T-cell (primary cell): ENCODE measurements around the gene ADAMTS1. TPM values are rescaled to one million over a fixed set of nuclear protein-coding genes. Genes with fewer than 3 reads are reported as not detected.

ENCODE experiments used
- ATAC-seq, 4 experiments: fragments of 200-7000 bp in 3 of 4; fragments of 150-1000 bp in 1 of 4; cut with Tn5 transposase; replicated peaks in 1 of 4; 1 replicate in 3 of 4; 2 replicates in 1 of 4; pipeline ENCODE4 v1.10.0; 2021; ENCODE audit warnings: moderate library complexity in 3 of 4, mild to moderate bottlenecking in 2 of 4, moderate number of reproducible peaks in 1 of 4
- CTCF ChIA-PET, 2 donors: fragments of 300-600 bp; sonication (Branson Sonifier 250); formaldehyde crosslinking; loops; one replicate each; lab custom pipeline; 2022; ENCODE audit warnings: antibody characterized with exemption in 2 of 2; lab: Charles Lee
- POLR2A ChIA-PET, 2 donors: fragments of 300-600 bp; sonication (Branson Sonifier 250); formaldehyde crosslinking; loops; one replicate each; lab custom pipeline; 2022; ENCODE audit warnings: antibody characterized with exemption in 2 of 2; lab: Charles Lee
- DNase-seq, 35 experiments: peaks; one replicate each; pipeline versions ENCODE4 v3.0.0 to v3.0.0-alpha.2; 2013 to 2023
- H3K27ac ChIP-seq: one replicate; pipeline ENCODE4 v1.5.1; 2013; ENCODE audit warnings: low read length
- H3K27me3 ChIP-seq, 2 experiments: replicated peaks in 1 of 2; 1 replicate in 1 of 2; 2 replicates in 1 of 2; pipeline versions ENCODE4 v1.6.1 to v1.7.0; 2013; ENCODE audit warnings: low read length in 1 of 2, mixed read lengths in 1 of 2; ENCODE audit not compliant: control insufficient read depth in 2 of 2, insufficient read depth in 2 of 2; ENCODE audit errors: extremely low read depth in 1 of 2
- H3K36me3 ChIP-seq, 2 donors: 1 replicate in 1 of 2; 2 replicates in 1 of 2; pipeline versions ENCODE4 v1.6.1 to v1.7.0; 2013; ENCODE audit warnings: low read length in 1 of 2; ENCODE audit not compliant: control insufficient read depth in 2 of 2, insufficient read depth in 1 of 2; ENCODE audit errors: extremely low read depth in 1 of 2
- H3K4me1 ChIP-seq, 2 experiments: 1 replicate in 1 of 2; 2 replicates in 1 of 2; pipeline versions ENCODE4 v1.6.1 to v1.7.0; 2013; ENCODE audit warnings: low read length in 2 of 2, mixed read lengths in 1 of 2; ENCODE audit not compliant: insufficient read depth in 2 of 2, control insufficient read depth in 1 of 2; ENCODE audit errors: extremely low read depth in 1 of 2
- H3K4me3 ChIP-seq, 2 donors: 1 replicate in 1 of 2; 2 replicates in 1 of 2; pipeline versions ENCODE4 v1.5.1 to v1.7.0; 2013; ENCODE audit warnings: mild to moderate bottlenecking in 2 of 2, low read length in 1 of 2, moderate library complexity in 1 of 2; ENCODE audit not compliant: control insufficient read depth in 1 of 2; ENCODE audit errors: extremely low read depth in 1 of 2
- H3K9me3 ChIP-seq: 2 replicates; pipeline ENCODE4 v1.7.0; 2013
- H3K27ac Mint-ChIP-seq, 2 donors: one replicate each; pipeline ENCODE4 v1.8.0; 2020 to 2021; ENCODE audit warnings: mild to moderate bottlenecking in 2 of 2, mixed read lengths in 2 of 2
- H3K27me3 Mint-ChIP-seq, 2 donors: one replicate each; pipeline ENCODE4 v1.8.0; 2021 to 2022; ENCODE audit warnings: mixed read lengths in 2 of 2
- H3K36me3 Mint-ChIP-seq: one replicate; pipeline ENCODE4 v1.8.0; 2021; ENCODE audit warnings: mixed read lengths
- H3K4me1 Mint-ChIP-seq, 3 donors: one replicate each; pipeline ENCODE4 v1.8.0; 2020 to 2022; ENCODE audit warnings: mixed read lengths in 3 of 3, mild to moderate bottlenecking in 1 of 3
- H3K4me3 Mint-ChIP-seq, 3 donors: one replicate each; pipeline ENCODE4 v1.8.0; 2020 to 2022; ENCODE audit warnings: mild to moderate bottlenecking in 3 of 3, mixed read lengths in 3 of 3, moderate library complexity in 3 of 3
- H3K9me3 Mint-ChIP-seq, 3 donors: one replicate each; pipeline ENCODE4 v1.8.0; 2020 to 2022; ENCODE audit warnings: mixed read lengths in 3 of 3
- WGBS: methylation state at CpG from one replicate; pipeline ENCODE4 v1.1.5; 2013; ENCODE audit warnings: missing lambda C conversion rate; ENCODE audit not compliant: insufficient coverage; 5-methylcytosine and 5-hydroxymethylcytosine counted together
- total RNA-seq, 35 experiments: library from RNA in 6 of 35; stranded (reverse) in 6 of 35; fragments of 120-200 nt in 1 of 35; gene quantifications; one replicate each; pipeline versions ENCODE4 v1.2.1 to v1.2.4 and lab custom pipeline; 2013 to 2026

ADAMTS1 gene
- total RNA-seq, 5 donors from 2014 or later (not counting 1 experiment from before 2014, with no cell fraction given): 0.40 to 1.7 (median 0.72) TPM

DNA sequence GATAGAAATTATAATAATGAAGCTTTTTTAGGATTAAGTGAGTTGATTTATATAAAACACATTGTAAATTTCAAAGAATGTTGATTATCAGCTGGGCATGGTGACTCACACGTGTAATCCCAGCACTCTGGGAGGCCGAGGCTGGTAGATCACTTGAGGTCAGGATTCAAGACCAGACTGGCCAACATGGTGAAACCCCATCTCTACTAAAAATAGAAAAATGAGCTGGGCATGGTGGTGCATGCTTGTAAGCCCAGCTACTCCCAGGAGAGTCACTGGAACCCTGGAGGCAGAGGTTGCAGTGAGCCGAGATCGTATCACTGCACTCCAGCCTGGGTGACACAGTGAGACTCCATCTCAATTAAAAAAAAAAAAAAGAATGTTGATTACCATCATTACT lies 18.4 kb downstream of the ADAMTS1 start:
- no CpG with 5 or more reads among the region's 4 CpGs for WGBS
- ChIA-PET CTCF (no interaction called here), POLR2A (no interaction called here)
- Histone ChIP-seq H3K9me3 (no peaks in the 10 kb centered on the region), H3K4me1 (no peaks in the 10 kb centered on the region), H3K27me3 (no peaks in the 10 kb centered on the region), H3K4me3 (no peak overlapping the region), H3K36me3 (no peaks in the 10 kb centered on the region), H3K27ac (no peak overlapping the region)
- Mint-ChIP-seq H3K27me3 (peaks cover 9 to 12% of the 10 kb centered on the region in 2 donors), H3K36me3 (no peaks in the 10 kb centered on the region), H3K4me3 (no peak overlapping the region), H3K4me1 (no peaks in the 10 kb centered on the region), H3K9me3 (no peaks in the 10 kb centered on the region), H3K27ac (no peak overlapping the region)
- no peak for DNase-seq
- no peak for ATAC-seq

- ATAC-seq (no peak), DNase-seq (no peak)
- Histone ChIP-seq H3K27ac (no peak overlapping the region), H3K27me3 (no peaks in the 10 kb centered on the region), H3K4me3 (no peak overlapping the region), H3K36me3 (no peaks in the 10 kb centered on the region), H3K4me1 (no peaks in the 10 kb centered on the region), H3K9me3 (no peaks in the 10 kb centered on the region)
- ChIA-PET POLR2A (no interaction called here), CTCF (no interaction called here)
- WGBS: 64% methylated on average over 4 of the region's 4 CpGs
- H3K4me3 Mint-ChIP-seq: no peak overlapping the region
- H3K9me3 Mint-ChIP-seq: peaks cover 0 to 3% (median 0%) of the 10 kb centered on the region in 3 donors
- H3K27me3 Mint-ChIP-seq: peaks cover 7% of the 10 kb centered on the region in 2 donors
- no peak overlapping the region for H3K27ac Mint-ChIP-seq
- H3K36me3 Mint-ChIP-seq: no peaks in the 10 kb centered on the region
- no peaks in the 10 kb centered on the region for H3K4me1 Mint-ChIP-seq
Observed at GRCh38 chr21:26820509-26820908, 24.7 kb downstream of the ADAMTS1 start.

GRCh38 chr21:26819740-26820324 lies 25.4 kb downstream of the ADAMTS1 start:
- Histone ChIP-seq H3K4me3 (no peak overlapping the region), H3K27ac (no peak overlapping the region)

DNA sequence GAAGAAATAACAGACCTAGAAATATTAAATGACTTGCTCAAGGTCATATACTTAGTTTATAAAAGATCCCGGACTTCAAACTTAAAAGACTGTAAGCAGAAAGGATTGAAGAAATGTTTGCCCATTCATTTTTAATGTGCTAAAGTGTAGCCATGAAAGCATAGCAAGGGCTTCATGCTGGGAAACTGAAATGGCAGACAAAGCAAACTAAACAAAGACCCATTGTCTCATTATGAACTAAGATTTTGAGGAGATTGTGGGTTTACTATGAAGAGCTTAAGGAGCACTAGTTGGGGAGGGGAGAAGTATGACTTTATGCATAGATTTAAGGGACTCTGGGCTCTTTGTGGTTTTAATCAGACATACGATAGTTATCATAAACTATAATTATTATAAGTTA lies 26.3 kb downstream of the ADAMTS1 start:
- POLR2A ChIA-PET: interaction anchor here in 1 of 2 donors (0.6 kb wide), 1 partner anchor 133 kb away, joined by 4 read pairs; no protein-coding TSS in a partner anchor
- Mint-ChIP-seq H3K4me3 (no peak overlapping the region), H3K27me3 (peaks cover 4 to 6% of the 10 kb centered on the region in 2 donors), H3K4me1 (no peaks in the 10 kb centered on the region), H3K9me3 (peaks cover 0 to 3% (median 0%) of the 10 kb centered on the region in 3 donors), H3K36me3 (no peaks in the 10 kb centered on the region), H3K27ac (no peak overlapping the region)
- DNase-seq: no peak
- CTCF ChIA-PET: no interaction called here
- no peak overlapping the region for H3K27ac ChIP-seq
- no peak for ATAC-seq
- H3K4me1 ChIP-seq: no peaks in the 10 kb centered on the region
- no peaks in the 10 kb centered on the region for H3K36me3 ChIP-seq
- no peaks in the 10 kb centered on the region for H3K27me3 ChIP-seq
- H3K9me3 ChIP-seq: no peaks in the 10 kb centered on the region
- H3K4me3 ChIP-seq: no peak overlapping the region
- no CpG with 5 or more reads among the region's 2 CpGs for WGBS

More at GRCh38 chr21:26819740-26820324, 25.4 kb downstream of the ADAMTS1 start:
- no peaks in the 10 kb centered on the region for H3K36me3 ChIP-seq
- H3K27me3 ChIP-seq: no peaks in the 10 kb centered on the region
- Mint-ChIP-seq H3K27ac (no peak overlapping the region), H3K4me3 (no peak overlapping the region), H3K27me3 (peaks cover 4 to 7% of the 10 kb centered on the region in 2 donors), H3K36me3 (no peaks in the 10 kb centered on the region), H3K9me3 (peaks cover 0 to 3% (median 0%) of the 10 kb centered on the region in 3 donors), H3K4me1 (no peaks in the 10 kb centered on the region)
- no peaks in the 10 kb centered on the region for H3K9me3 ChIP-seq
- ATAC-seq (no peak), DNase-seq (no peak)
- ChIA-PET CTCF (interaction anchor here in 1 of 2 donors (0.7 kb wide), 1 partner anchor 907 kb away, joined by 4 read pairs; no protein-coding TSS in a partner anchor), POLR2A (no interaction called here)
- H3K4me1 ChIP-seq: no peaks in the 10 kb centered on the region
- 80% methylated on average over 1 of the region's 3 CpGs for WGBS

- H3K27me3 ChIP-seq: no peaks in the 10 kb centered on the region
- Mint-ChIP-seq H3K27me3 (peaks cover 0 to 11% of the 10 kb centered on the region in 2 donors), H3K4me1 (no peaks in the 10 kb centered on the region), H3K9me3 (no peaks in the 10 kb centered on the region), H3K36me3 (no peaks in the 10 kb centered on the region), H3K27ac (no peak overlapping the region), H3K4me3 (no peak overlapping the region)
- H3K27ac ChIP-seq: no peak overlapping the region
- H3K4me3 ChIP-seq: no peak overlapping the region
- ATAC-seq (no peak), DNase-seq (no peak)
- H3K4me1 ChIP-seq: no peaks in the 10 kb centered on the region
- H3K36me3 ChIP-seq: no peaks in the 10 kb centered on the region
- no peaks in the 10 kb centered on the region for H3K9me3 ChIP-seq
- ChIA-PET CTCF (interaction anchor here in 1 of 2 donors (0.9 to 1.1 kb wide), 2 partner anchors 8 to 1931 kb away, joined by 3 to 5 read pairs; no protein-coding TSS in a partner anchor), POLR2A (interaction anchor here in 1 of 2 donors (0.6 kb wide), 1 partner anchor 20 kb away, joined by 3 read pairs; no protein-coding TSS in a partner anchor)
Observed at GRCh38 chr21:26815197-26815596, 30.0 kb downstream of the ADAMTS1 start.

GRCh38 chr21:26814386-26814785 lies 30.8 kb downstream of the ADAMTS1 start:
- Mint-ChIP-seq H3K27ac (no peak overlapping the region), H3K4me1 (no peaks in the 10 kb centered on the region), H3K36me3 (no peaks in the 10 kb centered on the region), H3K27me3 (peaks cover 0 to 11% of the 10 kb centered on the region in 2 donors), H3K4me3 (no peak overlapping the region), H3K9me3 (no peaks in the 10 kb centered on the region)
- no peaks in the 10 kb centered on the region for H3K4me1 ChIP-seq
- ChIA-PET POLR2A (interaction anchor here in 1 of 2 donors (0.6 kb wide), 1 partner anchor 275 kb away, joined by 3 read pairs; no protein-coding TSS in a partner anchor), CTCF (no interaction called here)
- no peak for DNase-seq
- ATAC-seq: no peak
- WGBS: no CpG with 5 or more reads among the region's 1 CpG
- H3K27ac ChIP-seq: no peak overlapping the region
- no peaks in the 10 kb centered on the region for H3K27me3 ChIP-seq
- no peak overlapping the region for H3K4me3 ChIP-seq
- no peaks in the 10 kb centered on the region for H3K36me3 ChIP-seq
- no peaks in the 10 kb centered on the region for H3K9me3 ChIP-seq
